HS-27A (cell line): ENCODE measurements around the gene SLC25A46.
"Not testable (repeated sequence)": the region's sequence is repeated elsewhere in the genome, so short reads cannot be mapped to it uniquely, and the experiment has no call there.

Experiments
- DNase-seq: peaks from one replicate; pipeline ENCODE4 v3.0.0-alpha.2; 2012; ENCODE audit warnings: low read depth, missing footprints

SLC25A46 gene

GRCh38 chr5:110757118-110757729 lies 18.4 kb downstream of the SLC25A46 start:
- no peak for DNase-seq

GRCh38 chr5:110760158-110760557 lies 21.4 kb downstream of the SLC25A46 start:
- DNase-seq: no peak

GRCh38 chr5:110768138-110768860 lies 29.5 kb downstream of the SLC25A46 start:
- DNase-seq: no peak

- no peak for DNase-seq
Observed at GRCh38 chr5:110769000-110769681, 30.3 kb downstream of the SLC25A46 start.

GRCh38 chr5:110770286-110770685 lies 31.5 kb downstream of the SLC25A46 start:
- DNase-seq: no peak

GRCh38 chr5:110784901-110785300 lies 46.1 kb downstream of the SLC25A46 start:
- DNase-seq: no peak

GRCh38 chr5:110785356-110785755 lies 46.5 kb downstream of the SLC25A46 start:
- no peak for DNase-seq

GRCh38 chr5:110788006-110788405 lies 49.2 kb downstream of the SLC25A46 start:
- not testable (repeated sequence) for DNase-seq

- no peak for DNase-seq
Observed at GRCh38 chr5:110790673-110791072, 51.9 kb downstream of the SLC25A46 start.

GRCh38 chr5:110802998-110803397 lies 64.2 kb downstream of the SLC25A46 start:
- no peak for DNase-seq

- no peak for DNase-seq
Observed at GRCh38 chr5:110803467-110804326, 64.9 kb downstream of the SLC25A46 start.

- DNase-seq: no peak
Observed at GRCh38 chr5:110807169-110807568, 68.4 kb downstream of the SLC25A46 start.

- DNase-seq: no peak
Observed at GRCh38 chr5:110809006-110809405, 70.2 kb downstream of the SLC25A46 start.
